COR-L47 (cell line): ENCODE measurements around the gene HSFX3.
"Not testable (repeated sequence)": the region's sequence is repeated elsewhere in the genome, so short reads cannot be mapped to it uniquely, and the experiment has no call there.

ENCODE experiments used
- DNase-seq: peaks from one replicate; lab custom pipeline; 2025; lab: John Stamatoyannopoulos, UW

The HSFX3 gene

DNA sequence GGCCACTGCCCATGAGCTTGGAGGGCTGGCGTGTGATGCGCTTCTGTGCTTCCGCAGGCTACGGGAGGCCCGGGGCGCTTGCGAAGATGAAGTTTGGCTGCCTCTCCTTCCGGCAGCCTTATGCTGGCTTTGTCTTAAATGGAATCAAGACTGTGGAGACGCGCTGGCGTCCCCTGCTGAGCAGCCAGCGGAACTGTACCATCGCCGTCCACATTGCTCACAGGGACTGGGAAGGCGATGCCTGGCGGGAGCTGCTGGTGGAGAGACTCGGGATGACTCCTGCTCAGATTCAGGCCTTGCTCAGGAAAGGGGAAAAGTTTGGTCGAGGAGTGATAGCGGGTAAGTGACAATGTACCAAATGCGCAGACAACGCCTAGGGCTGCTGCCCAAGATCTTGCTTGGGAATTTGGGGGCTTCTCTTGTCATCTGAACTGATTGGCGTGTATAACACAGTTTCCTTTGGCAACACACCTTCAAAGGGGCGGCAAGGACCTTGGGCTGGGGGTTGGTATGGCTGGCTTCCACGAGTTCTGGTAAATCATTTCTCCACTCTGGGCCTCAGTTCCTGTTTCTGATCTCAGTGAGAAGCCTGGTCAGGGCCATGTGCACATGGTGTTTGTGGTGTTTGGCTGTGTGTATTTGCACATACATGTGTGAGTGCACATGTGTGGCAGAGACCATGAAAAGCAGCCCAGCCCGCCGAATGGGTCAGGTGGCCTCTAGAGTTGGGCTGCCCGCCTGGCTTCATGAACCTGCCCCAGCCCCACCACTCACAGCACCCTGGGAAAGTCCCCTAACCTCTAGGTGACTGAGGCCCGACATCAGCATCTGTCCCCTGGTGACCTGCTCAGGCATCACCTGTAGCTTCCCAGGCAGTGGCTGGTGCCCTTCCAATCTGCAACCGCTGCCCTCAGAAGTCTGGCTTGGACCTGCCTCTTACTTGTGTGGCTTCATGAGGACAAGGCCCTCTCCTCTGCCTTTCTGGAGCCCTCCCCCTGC is 3.9 kb downstream of the HSFX3 start:
- DNase-seq = not testable (repeated sequence)

- no peak for DNase-seq
These were observed 8.1 kb downstream of the HSFX3 start for GRCh38 chrX:149541521-149542047.

- peak; percentile 90 for DNase-seq
These were observed 8.9 kb downstream of the HSFX3 start, which contains the start of gene EOLA1 for GRCh38 chrX:149540621-149541520. Gene EOLA1 (plus strand): TSS chrX:149541012. CDS start chrX:149545631, 4,619 bp downstream.

- DNase-seq = peak; percentile 86
These were observed 9.5 kb downstream of the HSFX3 start for GRCh38 chrX:149540131-149540620.

DNA sequence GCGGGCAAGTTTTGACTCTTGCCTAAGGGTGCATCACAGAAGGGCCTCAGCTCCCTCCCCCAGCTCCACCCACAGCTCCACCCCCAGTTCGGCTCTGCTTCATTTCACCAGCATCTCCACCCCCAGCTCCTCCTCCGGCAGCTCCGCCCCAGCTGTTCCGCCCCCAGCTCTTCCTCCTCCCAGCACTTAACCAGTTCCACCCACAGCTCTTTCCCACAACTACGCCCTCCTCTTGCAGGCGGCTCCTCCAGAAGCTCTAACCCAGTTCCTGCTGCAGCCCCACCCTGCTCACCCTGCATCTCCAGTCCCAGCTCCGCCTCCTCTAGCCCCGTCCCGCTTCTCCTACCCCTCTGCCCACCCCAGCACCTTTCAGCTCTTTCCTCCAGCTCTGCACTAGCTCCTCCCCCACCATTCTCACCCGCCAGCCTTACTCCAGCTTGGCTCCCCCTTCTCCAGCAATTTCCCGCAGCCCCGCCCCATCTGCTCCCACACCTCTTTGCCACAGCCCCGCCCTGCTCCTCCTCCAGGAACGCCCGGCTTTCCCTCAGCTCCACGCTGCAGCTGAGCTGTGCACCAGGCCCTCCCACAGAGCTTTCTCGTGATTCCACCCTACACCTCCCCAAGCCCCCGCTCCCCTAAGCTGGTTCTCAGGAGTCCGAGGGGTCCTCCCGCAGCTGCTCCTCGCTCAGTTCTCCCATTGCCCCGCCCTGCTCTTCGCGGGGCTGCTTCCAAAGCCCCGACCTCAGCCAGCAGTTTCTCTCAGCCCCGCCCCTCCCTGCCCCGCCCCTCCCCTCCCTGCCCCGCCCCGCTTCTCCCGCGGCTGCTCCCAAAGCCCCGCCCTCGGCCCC is 10.2 kb downstream of the HSFX3 start:
- peak; percentile 75 for DNase-seq

DNA sequence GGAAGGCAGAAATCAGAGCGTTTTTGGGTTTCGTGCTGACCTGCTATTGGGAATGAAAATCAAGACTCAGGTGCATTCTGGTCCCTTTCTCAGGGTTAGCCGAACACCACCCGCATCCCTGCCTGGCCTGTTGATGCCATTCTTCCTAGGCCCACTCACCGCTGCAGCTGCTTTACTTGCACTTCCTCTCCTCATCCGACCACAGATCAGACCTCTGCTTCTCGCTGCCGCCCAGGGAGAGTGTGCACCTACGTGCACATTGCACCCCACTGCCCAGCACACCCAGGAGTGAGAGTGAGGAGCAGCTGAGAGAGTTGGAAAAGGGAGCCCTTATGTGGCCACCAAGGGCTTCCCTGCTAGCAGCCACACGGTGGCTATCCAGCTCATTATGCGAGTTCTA is 12.2 kb downstream of the HSFX3 start:
- not testable (repeated sequence) for DNase-seq

GRCh38 chrX:149534926-149535602 is 14.7 kb downstream of the HSFX3 start:
- DNase-seq = not testable (repeated sequence)

DNA sequence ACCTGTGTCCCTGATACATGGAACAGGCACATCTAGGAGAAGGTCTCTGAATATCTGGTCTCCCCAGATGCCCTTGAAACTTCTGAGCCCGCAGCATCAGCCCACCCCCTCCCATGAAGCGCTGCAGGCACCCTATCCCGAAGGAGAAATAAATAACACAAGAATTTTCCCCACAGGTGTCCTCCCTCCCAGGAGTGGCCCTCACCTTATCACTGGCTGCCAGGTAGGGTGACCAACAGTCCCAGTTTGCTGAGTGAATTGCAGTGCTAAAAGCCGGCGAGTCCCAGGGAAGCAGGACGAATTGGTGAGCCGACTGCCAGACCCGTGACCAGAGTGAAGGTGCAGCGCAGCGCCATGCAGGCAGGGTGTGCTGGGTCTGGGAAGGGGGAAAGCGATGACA is 15.7 kb downstream of the HSFX3 start:
- not testable (repeated sequence) for DNase-seq

DNA sequence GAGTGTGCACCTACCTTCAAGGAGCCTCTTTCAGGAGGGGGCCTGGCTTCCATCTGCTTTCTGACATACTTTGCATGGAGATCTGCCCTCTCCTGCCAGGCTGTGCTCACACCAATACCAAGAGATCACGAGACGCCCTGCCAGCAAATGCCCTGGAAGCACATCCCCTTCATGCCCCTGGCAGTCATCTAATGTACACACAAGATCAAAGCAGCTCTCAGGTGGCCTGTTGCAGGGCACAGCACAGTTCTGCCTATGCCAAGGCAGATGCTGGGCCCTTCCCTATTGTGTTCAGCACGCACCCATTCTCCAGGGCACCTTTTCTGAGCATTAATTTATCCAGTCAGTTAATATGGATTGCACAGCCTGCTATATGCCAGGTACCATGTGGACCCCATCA is 16.9 kb downstream of the HSFX3 start:
- not testable (repeated sequence) for DNase-seq

DNA sequence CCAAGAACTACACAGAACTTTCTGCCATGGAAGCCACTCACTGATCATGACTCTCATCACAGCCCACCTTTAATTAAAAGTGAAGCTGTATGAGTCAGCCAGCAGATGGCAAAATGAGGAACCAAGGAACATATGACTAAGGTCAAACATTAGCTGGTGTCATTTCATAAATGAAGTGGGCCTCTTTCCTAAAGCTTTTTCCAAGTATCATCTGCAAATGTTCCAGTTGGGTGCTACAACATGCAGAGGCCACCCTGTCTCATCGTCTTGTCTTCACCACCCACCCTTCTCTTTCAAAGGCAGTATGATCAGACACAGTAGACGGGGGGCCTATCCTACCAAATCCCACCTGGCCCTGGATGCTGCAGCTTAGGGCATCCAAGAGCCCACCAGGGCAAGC is 18.1 kb downstream of the HSFX3 start:
- DNase-seq = no peak

- no peak for DNase-seq
These were observed 21.3 kb downstream of the HSFX3 start for GRCh38 chrX:149528381-149528780.

- no peak for DNase-seq
These were observed 22.0 kb downstream of the HSFX3 start for GRCh38 chrX:149527705-149528104.

DNA sequence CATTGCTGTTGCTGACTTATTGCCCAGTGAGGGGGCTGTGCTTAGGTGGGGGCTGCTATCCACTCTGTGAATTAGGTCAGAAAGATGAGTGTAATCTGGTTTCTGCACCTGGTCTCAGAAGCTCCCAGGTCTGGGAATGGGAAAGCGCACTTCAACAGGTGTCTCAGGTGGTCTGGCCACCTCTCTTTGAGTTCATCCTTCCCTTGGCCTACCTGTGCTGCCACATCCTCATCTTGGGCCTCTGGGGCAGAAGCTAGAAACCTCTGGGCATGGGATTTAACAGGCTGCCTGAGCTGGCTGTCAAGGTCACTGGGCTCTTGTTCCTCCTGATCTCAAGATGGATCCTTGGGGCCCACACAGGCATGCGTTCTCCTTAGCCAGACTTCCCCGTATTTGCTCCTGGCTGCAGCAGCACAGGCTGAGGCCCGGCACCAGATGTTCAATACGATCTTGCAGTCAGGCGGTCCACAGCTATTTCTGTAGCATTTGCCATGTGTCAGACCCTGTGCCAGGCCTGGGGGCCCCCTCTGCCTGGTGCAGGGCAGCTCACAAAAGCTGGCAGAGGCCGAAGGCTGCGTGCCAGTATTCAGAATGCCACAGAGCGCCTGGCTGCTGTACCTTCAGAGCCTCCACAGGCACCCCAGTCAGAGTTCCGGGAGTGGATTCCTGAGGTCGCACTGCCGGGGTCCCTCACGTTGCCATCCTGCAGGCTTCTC is 23.2 kb downstream of the HSFX3 start:
- DNase-seq = not testable (repeated sequence)

DNA sequence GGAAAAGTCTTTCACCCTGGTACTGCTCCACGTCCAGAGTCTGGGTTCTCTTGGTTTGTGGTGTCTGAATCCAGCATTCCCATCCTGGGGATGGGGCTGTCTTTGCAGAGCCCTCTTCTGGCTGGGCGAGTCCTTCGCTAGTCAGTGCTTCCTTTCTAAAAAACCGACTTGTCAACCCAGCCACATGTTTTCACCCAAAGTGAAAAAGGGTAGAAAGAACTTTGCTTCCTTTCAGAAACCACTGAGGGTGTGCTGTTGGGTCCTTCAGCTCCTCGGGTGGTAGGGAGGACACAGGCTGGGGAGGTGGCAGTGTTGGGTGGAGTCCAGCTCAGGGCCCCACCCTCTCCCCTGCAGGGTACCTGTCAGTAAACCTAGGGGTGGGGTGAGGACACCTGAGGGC is 23.8 kb downstream of the HSFX3 start:
- DNase-seq = not testable (repeated sequence)

DNA sequence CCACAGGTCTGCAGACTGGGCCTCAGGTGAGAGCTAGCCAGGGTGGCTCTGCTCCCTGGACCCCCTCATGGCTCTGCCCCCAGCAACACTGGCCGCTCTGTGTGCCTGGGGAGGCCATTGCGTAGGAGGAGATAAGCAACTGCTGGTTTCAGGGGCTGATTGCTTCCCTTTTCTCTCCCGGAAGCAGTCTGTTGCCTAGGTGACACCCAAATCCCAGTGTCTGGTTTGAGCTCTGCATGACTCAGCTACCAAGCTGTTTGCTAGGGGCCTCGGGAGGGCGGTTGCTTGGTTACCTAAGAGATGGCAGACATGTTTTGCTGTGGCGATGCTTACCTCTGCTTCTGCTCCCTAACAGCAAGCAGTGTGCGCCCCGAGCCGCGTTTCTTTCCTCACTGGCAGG is 24.3 kb downstream of the HSFX3 start:
- DNase-seq = peak; percentile 40

DNA sequence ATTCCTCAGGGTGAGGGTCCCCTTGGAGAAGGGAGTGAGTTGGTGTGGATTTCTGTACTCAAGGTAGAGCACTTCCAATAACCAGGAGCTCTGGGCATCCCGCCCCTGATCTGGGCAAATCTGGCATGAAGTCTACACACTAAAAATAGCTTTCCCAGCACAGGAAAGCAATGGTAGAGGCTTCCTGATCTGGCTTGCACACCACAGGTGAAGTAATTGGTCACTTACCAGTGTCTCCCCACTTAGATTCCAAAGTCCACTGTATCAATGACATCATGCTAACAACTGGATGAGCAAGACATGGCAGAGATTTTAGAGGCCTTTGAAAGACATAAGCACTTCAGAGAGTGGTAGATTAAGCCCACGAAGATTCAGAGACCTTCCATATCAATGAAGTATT is 26.8 kb downstream of the HSFX3 start:
- no peak for DNase-seq

DNA sequence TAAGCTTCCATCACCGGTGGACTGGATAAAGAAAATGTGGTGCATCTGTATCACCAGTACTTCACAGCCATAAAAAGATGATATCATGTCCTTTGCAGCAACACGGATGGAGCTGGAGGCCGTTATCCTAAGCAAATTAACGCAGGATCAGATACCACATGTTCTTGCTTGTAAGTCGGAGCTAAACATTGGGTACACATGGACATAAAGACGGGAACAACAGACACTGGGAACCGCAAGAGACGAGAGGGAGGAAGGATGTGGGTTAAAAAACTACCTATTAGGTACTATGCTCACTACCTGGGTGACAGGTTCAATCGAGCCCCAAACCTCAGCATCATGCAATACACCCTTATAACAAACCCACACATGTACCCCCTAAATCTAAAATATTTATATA is 28.3 kb downstream of the HSFX3 start:
- DNase-seq = no peak

GRCh38 chrX:149520636-149521277 is 29.0 kb downstream of the HSFX3 start:
- not testable (repeated sequence) for DNase-seq

DNA sequence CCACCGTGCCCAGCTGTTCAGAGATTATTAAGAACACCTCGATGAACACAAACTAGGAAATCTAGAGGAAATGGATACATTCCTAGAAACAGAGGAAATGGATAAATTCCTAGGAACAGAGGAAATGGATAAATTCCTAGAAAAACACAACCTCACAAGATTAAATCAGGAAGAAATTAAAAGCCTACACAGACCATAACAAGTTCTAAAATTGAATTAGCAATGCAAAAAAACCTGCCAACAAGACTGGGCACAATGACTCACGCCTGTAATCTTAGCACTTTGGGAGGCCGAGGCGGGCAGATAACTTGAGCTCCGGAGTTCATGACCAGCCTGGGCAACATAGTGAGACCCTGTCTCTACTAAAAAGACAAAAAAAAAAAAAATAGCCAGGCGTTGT is 31.5 kb downstream of the HSFX3 start:
- DNase-seq = no peak
